Gastroesophageal sphincter (tissue), 3 donors: Measurements from ENCODE around the gene ARMC3.

Source experiments
- EP300 ChIP-seq: sonication (generic); formaldehyde crosslinking; IDR thresholded peaks from one replicate; pipeline ENCODE4 v1.6.1; 2017; ENCODE audit warnings: antibody characterized with exemption, mild to moderate bottlenecking
- POLR2A ChIP-seq, 2 donors: fragments of 450-650 bp; IDR thresholded peaks; one replicate each; pipeline ENCODE4 v1.6.1; 2017; ENCODE audit warnings: antibody characterized with exemption in 2 of 2, mild to moderate bottlenecking in 2 of 2, moderate library complexity in 1 of 2
- POLR2AphosphoS5 ChIP-seq: sonication (generic); formaldehyde crosslinking; IDR thresholded peaks from one replicate; pipeline ENCODE4 v1.6.1; 2017; ENCODE audit warnings: antibody characterized with exemption
- TF ChIP-seq, protein P1 (sequence below), 4 experiments: fragments of 200-600 bp in 2 of 4; fragments of 450-650 bp in 2 of 4; sonication (generic) in 1 of 4; IDR thresholded peaks; one replicate each; pipeline ENCODE4 v1.5.1; 2017 to 2019; ENCODE audit warnings: antibody characterized with exemption in 4 of 4, mild to moderate bottlenecking in 2 of 4, moderate library complexity in 2 of 4

DNA sequence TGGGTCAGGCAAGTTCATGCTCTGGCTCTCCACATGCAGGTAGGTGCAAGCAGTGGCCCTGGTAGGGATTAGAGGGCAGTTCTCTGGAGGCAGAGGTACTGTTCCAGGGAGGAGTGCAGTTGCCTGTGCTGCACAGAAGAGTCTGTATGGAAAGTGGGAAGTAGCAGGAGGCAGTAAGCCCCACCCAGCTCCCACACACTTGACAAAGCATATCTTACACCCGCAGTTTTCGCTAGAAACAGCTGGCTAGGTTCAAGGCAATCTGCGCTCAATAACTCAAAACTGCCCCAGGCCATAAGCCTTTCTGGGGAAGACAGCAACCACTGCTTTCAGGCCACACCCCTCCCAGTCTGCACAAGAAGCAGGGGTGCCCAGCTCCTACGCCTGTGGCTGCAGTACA is 33.1 kb upstream of the ARMC3 start:
- TF ChIP-seq POLR2A (IDR thresholded peaks at IDR 0.05) (no peak), EP300 (no peak), POLR2AphosphoS5 (no peak)
- TF ChIP-seq, protein P1, sequence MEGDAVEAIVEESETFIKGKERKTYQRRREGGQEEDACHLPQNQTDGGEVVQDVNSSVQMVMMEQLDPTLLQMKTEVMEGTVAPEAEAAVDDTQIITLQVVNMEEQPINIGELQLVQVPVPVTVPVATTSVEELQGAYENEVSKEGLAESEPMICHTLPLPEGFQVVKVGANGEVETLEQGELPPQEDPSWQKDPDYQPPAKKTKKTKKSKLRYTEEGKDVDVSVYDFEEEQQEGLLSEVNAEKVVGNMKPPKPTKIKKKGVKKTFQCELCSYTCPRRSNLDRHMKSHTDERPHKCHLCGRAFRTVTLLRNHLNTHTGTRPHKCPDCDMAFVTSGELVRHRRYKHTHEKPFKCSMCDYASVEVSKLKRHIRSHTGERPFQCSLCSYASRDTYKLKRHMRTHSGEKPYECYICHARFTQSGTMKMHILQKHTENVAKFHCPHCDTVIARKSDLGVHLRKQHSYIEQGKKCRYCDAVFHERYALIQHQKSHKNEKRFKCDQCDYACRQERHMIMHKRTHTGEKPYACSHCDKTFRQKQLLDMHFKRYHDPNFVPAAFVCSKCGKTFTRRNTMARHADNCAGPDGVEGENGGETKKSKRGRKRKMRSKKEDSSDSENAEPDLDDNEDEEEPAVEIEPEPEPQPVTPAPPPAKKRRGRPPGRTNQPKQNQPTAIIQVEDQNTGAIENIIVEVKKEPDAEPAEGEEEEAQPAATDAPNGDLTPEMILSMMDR (IDR thresholded peaks at IDR 0.05), result no peak
